SHP77 (cell line): ENCODE data around the gene GALNT10.
A peak's percentile ranks its signal among the peaks of the same experiment; 100 is the strongest.

Experiments used
- DNase-seq, 2 experiments: peaks; one replicate each; lab custom pipeline; 2025; lab: John Stamatoyannopoulos, UW

GALNT10 gene

GRCh38 chr5:154267516-154267915, 77.0 kb downstream of the GALNT10 start:
- DNase-seq: no peak

GRCh38 chr5:154268073-154268472, 77.5 kb downstream of the GALNT10 start:
- DNase-seq: no peak

- DNase-seq: no peak
Observed at GRCh38 chr5:154269414-154269813, 78.9 kb downstream of the GALNT10 start.

GRCh38 chr5:154271466-154271865, 80.9 kb downstream of the GALNT10 start:
- no peak for DNase-seq

- no peak for DNase-seq
Observed at GRCh38 chr5:154271936-154272514, 81.5 kb downstream of the GALNT10 start.

- DNase-seq: no peak
Observed at GRCh38 chr5:154273028-154273617, 82.6 kb downstream of the GALNT10 start.

GRCh38 chr5:154273963-154274827, 83.7 kb downstream of the GALNT10 start:
- no peak for DNase-seq

- peak in 1 of 2 experiments; percentile 1 for DNase-seq
Observed at GRCh38 chr5:154274828-154275185, 84.3 kb downstream of the GALNT10 start.

GRCh38 chr5:154275566-154275965, 85.0 kb downstream of the GALNT10 start:
- no peak for DNase-seq

- no peak for DNase-seq
Observed at GRCh38 chr5:154276261-154276972, 85.9 kb downstream of the GALNT10 start.

GRCh38 chr5:154276973-154277331, 86.4 kb downstream of the GALNT10 start:
- no peak for DNase-seq

GRCh38 chr5:154277499-154277898, 87.0 kb downstream of the GALNT10 start:
- no peak for DNase-seq

GRCh38 chr5:154278186-154278585, 87.7 kb downstream of the GALNT10 start:
- DNase-seq: no peak

GRCh38 chr5:154278908-154279307, 88.4 kb downstream of the GALNT10 start:
- DNase-seq: no peak

- no peak for DNase-seq
Observed at GRCh38 chr5:154284433-154284832, 93.9 kb downstream of the GALNT10 start.

GRCh38 chr5:154285661-154286408, 95.3 kb downstream of the GALNT10 start:
- no peak for DNase-seq

GRCh38 chr5:154286557-154286956, 96.0 kb downstream of the GALNT10 start:
- DNase-seq: no peak

GRCh38 chr5:154287136-154287535, 96.6 kb downstream of the GALNT10 start:
- DNase-seq: no peak

GRCh38 chr5:154288145-154288544, 97.6 kb downstream of the GALNT10 start:
- DNase-seq: no peak

GRCh38 chr5:154291917-154292316, 101.4 kb downstream of the GALNT10 start:
- no peak for DNase-seq

- no peak for DNase-seq
Observed at GRCh38 chr5:154293219-154293618, 102.7 kb downstream of the GALNT10 start.

- no peak for DNase-seq
Observed at GRCh38 chr5:154295551-154295950, 105.0 kb downstream of the GALNT10 start.
